ENCODE measurements around the gene ASS1. TPM values are rescaled to one million over a fixed set of nuclear protein-coding genes. Genes with fewer than 3 reads are reported as not detected.

Gene ASS1
- total RNA-seq, 1 experiment from 2014 or later: 63.6 TPM

- DNase-seq (ENCODE audit: low spot score): no peak
These were observed 9.5 kb downstream of the ASS1 start for GRCh38 chr9:130454096-130454811.

- no peak for DNase-seq (ENCODE audit: low spot score)
These were observed 10.1 kb downstream of the ASS1 start for GRCh38 chr9:130454812-130455325.

- DNase-seq (ENCODE audit: low spot score): no peak
These were observed 13.5 kb downstream of the ASS1 start for GRCh38 chr9:130458027-130458803.

- DNase-seq (ENCODE audit: low spot score): no peak
These were observed 14.0 kb downstream of the ASS1 start for GRCh38 chr9:130458804-130459067.

GRCh38 chr9:130459151-130459550, 14.4 kb downstream of the ASS1 start:
- no peak for DNase-seq (ENCODE audit: low spot score)

GRCh38 chr9:130459941-130460669, 15.3 kb downstream of the ASS1 start:
- DNase-seq (ENCODE audit: low spot score): no peak

- DNase-seq (ENCODE audit: low spot score): no peak
These were observed 16.5 kb downstream of the ASS1 start for GRCh38 chr9:130461218-130461630.

GRCh38 chr9:130461731-130462130, 17.0 kb downstream of the ASS1 start:
- DNase-seq (ENCODE audit: low spot score): no peak

GRCh38 chr9:130462685-130463540, 18.2 kb downstream of the ASS1 start:
- DNase-seq (ENCODE audit: low spot score): no peak

GRCh38 chr9:130463763-130464745, 19.3 kb downstream of the ASS1 start:
- DNase-seq (ENCODE audit: low spot score): no peak

GRCh38 chr9:130465383-130466096, 20.8 kb downstream of the ASS1 start:
- no peak for DNase-seq (ENCODE audit: low spot score)

- DNase-seq (ENCODE audit: low spot score): no peak
These were observed 21.9 kb downstream of the ASS1 start for GRCh38 chr9:130466537-130467217.

GRCh38 chr9:130467316-130467715, 22.6 kb downstream of the ASS1 start:
- no peak for DNase-seq (ENCODE audit: low spot score)

GRCh38 chr9:130468566-130468965, 23.8 kb downstream of the ASS1 start:
- DNase-seq (ENCODE audit: low spot score): no peak

GRCh38 chr9:130470269-130470668, 25.5 kb downstream of the ASS1 start:
- no peak for DNase-seq (ENCODE audit: low spot score)

GRCh38 chr9:130470950-130471349, 26.2 kb downstream of the ASS1 start:
- DNase-seq (ENCODE audit: low spot score): no peak

- DNase-seq (ENCODE audit: low spot score): no peak
These were observed 26.8 kb downstream of the ASS1 start for GRCh38 chr9:130471411-130472183.

- no peak for DNase-seq (ENCODE audit: low spot score)
These were observed 27.5 kb downstream of the ASS1 start for GRCh38 chr9:130472184-130472705.

All from H4 (cell line).